PFSK-1 (cell line): ENCODE results near the gene TADA2A.

Source experiments
- POLR2AphosphoS5 ChIP-seq: IDR thresholded peaks from 2 replicates; pipeline ENCODE4 v1.6.1; 2012; ENCODE audit warnings: low read depth, mild to moderate bottlenecking, control low read depth, low read length, moderate library complexity
- SIN3A ChIP-seq: IDR thresholded peaks from 2 replicates; pipeline ENCODE4 v1.6.1; 2012; ENCODE audit warnings: mild to moderate bottlenecking, low read length, moderate library complexity, borderline replicate concordance; ENCODE audit not compliant: insufficient read depth
- TAF1 ChIP-seq: IDR thresholded peaks from 2 replicates; pipeline ENCODE4 v1.6.1; 2012; ENCODE audit warnings: low read length, control low read depth, borderline replicate concordance; ENCODE audit not compliant: insufficient read depth
- TF ChIP-seq, protein P1 (sequence below), 2 experiments: IDR thresholded peaks; 2 replicates each; pipeline versions ENCODE4 v1.6.1 to v1.8.0; 2011 to 2012; ENCODE audit warnings: low read depth in 2 of 2, low read length in 2 of 2, control low read depth in 1 of 2, inconsistent platforms in 1 of 2, mild to moderate bottlenecking in 1 of 2, moderate library complexity in 1 of 2; ENCODE audit not compliant: insufficient read depth in 1 of 2

DNA sequence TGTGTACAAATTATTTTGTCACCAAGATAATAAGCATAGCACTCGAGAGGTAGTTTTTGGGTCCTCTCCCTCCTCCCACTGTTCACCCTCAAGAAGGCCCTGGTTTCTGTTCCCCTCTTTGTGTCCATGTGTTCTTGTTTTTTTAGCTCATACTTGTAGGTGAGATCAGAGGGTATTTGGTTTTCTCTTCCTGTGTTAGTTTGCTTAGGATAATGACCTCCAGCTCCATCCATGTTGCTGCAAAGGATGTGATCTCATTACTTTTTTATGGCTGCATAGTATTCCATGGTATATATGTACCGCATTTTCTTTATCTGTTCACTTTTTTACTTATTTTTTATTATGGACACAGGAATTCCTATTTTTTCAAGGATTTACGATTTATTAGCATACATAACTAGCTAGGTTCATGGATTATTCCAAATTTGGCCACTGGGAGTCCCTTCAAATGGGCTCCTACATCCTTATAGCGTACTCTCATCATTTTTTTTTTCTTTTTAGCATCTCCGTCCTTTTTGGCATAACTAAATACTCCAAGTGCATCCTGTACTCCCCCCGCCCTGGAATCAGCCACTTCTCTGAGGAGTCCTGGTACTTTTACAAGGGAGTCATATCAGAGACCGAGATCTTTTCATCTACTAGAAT, 7.3 kb downstream of the TADA2A start:
- no peak for TF ChIP-seq POLR2AphosphoS5
- TF ChIP-seq, protein P1, sequence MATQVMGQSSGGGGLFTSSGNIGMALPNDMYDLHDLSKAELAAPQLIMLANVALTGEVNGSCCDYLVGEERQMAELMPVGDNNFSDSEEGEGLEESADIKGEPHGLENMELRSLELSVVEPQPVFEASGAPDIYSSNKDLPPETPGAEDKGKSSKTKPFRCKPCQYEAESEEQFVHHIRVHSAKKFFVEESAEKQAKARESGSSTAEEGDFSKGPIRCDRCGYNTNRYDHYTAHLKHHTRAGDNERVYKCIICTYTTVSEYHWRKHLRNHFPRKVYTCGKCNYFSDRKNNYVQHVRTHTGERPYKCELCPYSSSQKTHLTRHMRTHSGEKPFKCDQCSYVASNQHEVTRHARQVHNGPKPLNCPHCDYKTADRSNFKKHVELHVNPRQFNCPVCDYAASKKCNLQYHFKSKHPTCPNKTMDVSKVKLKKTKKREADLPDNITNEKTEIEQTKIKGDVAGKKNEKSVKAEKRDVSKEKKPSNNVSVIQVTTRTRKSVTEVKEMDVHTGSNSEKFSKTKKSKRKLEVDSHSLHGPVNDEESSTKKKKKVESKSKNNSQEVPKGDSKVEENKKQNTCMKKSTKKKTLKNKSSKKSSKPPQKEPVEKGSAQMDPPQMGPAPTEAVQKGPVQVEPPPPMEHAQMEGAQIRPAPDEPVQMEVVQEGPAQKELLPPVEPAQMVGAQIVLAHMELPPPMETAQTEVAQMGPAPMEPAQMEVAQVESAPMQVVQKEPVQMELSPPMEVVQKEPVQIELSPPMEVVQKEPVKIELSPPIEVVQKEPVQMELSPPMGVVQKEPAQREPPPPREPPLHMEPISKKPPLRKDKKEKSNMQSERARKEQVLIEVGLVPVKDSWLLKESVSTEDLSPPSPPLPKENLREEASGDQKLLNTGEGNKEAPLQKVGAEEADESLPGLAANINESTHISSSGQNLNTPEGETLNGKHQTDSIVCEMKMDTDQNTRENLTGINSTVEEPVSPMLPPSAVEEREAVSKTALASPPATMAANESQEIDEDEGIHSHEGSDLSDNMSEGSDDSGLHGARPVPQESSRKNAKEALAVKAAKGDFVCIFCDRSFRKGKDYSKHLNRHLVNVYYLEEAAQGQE (IDR thresholded peaks at IDR 0.05; ENCODE audit: insufficient read depth in 1 of 2, low read depth in 2 of 2, low read length in 2 of 2) = no peak
- no peak for TF ChIP-seq TAF1
- no peak for TF ChIP-seq SIN3A
